ENCODE data around the gene CLEC2L.

- TF ChIP-seq, protein P1, sequence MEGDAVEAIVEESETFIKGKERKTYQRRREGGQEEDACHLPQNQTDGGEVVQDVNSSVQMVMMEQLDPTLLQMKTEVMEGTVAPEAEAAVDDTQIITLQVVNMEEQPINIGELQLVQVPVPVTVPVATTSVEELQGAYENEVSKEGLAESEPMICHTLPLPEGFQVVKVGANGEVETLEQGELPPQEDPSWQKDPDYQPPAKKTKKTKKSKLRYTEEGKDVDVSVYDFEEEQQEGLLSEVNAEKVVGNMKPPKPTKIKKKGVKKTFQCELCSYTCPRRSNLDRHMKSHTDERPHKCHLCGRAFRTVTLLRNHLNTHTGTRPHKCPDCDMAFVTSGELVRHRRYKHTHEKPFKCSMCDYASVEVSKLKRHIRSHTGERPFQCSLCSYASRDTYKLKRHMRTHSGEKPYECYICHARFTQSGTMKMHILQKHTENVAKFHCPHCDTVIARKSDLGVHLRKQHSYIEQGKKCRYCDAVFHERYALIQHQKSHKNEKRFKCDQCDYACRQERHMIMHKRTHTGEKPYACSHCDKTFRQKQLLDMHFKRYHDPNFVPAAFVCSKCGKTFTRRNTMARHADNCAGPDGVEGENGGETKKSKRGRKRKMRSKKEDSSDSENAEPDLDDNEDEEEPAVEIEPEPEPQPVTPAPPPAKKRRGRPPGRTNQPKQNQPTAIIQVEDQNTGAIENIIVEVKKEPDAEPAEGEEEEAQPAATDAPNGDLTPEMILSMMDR (IDR thresholded peaks at IDR 0.05 in 8 of 11, conservative IDR thresholded peaks at IDR 0.05 in 3 of 11) = no peak
- no peak for TF ChIP-seq POLR2A (IDR thresholded peaks at IDR 0.05)
Observed at GRCh38 chr7:139525750-139526149, 2.3 kb downstream of the CLEC2L start.
